ENCODE data around the gene NDUFB8.

DNA sequence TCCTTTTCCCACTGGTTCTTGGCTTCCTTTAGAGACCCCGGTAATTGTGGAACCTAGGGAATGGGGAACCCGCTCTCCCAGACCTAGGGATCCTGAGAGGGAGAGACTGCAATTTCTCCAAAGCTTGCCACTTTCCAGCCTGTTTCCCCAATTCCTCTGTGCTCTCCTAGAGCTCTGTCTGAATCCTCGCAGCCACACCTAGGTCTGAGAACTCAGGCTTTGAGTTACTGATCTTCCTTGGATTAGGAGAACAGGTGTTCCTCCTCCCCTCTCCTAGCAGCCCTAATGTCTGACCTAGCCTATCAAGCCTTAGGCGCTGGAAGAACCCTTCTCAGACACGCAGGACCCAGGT is 46.9 kb downstream of the NDUFB8 start:
- TF ChIP-seq CTCF (conservative IDR thresholded peaks at IDR 0.05; ENCODE audit: low read depth, low read length) (peak; percentile 23), EZH2phosphoT487 (IDR thresholded peaks at IDR 0.05; ENCODE audit: borderline replicate concordance, low read length) (no peak)

Data from PC-3 (cell line).